SK-N-SH (cell line): ENCODE measurements around the gene SCN8A. TPM values are rescaled to one million over a fixed set of nuclear protein-coding genes. Genes with fewer than 3 reads are reported as not detected.

Source experiments
- CTCF ChIA-PET: fragments of 300-600, 350-600 bp; formaldehyde crosslinking; extraction: SDS; loops from one replicate; lab custom pipeline; 2021; lab: Yijun Ruan, JAX
- POLR2A ChIA-PET: fragments of 350-600 bp; sonication (Branson Sonifier 250); formaldehyde crosslinking; extraction: SDS; loops from one replicate; lab custom pipeline; 2020; ENCODE audit warnings: antibody characterized with exemption, inconsistent platforms; lab: Yijun Ruan, JAX
- DNase-seq: peaks from one replicate; pipeline ENCODE4 v3.0.0; 2012
- H2AFZ ChIP-seq: fragments of 200-600 bp; sonication (generic); 2 replicates; pipeline ENCODE4 v1.8.1; 2016; ENCODE audit warnings: antibody characterized with exemption, mild to moderate bottlenecking, low read depth
- H3F3A ChIP-seq: fragments of 200-600 bp; sonication (generic); replicated peaks from 2 replicates; pipeline ENCODE3; 2016; ENCODE audit warnings: antibody characterized with exemption, mild to moderate bottlenecking; ENCODE audit not compliant: insufficient read depth
- H3K27ac ChIP-seq, 2 experiments: fragments of 200-500 bp in 1 of 2; fragments of 200-600 bp in 1 of 2; sonication (Bioruptor generic) in 1 of 2; sonication (generic), shearing (Covaris generic) in 1 of 2; 2 replicates each; pipeline versions ENCODE4 v1.5.1 to v1.6.1; 2014 to 2016; ENCODE audit warnings: low read depth in 2 of 2, inconsistent platforms in 1 of 2, low read length in 1 of 2, mild to moderate bottlenecking in 1 of 2, mixed read lengths in 1 of 2
- H3K27me3 ChIP-seq: fragments of 200-600 bp; sonication (generic), shearing (Covaris generic); 2 replicates; pipeline ENCODE4 v1.6.1; 2016; ENCODE audit warnings: mixed run types; ENCODE audit not compliant: insufficient read depth
- H3K36me3 ChIP-seq, 2 experiments: fragments of 200-500 bp in 1 of 2; fragments of 200-600 bp in 1 of 2; sonication (Bioruptor generic) in 1 of 2; sonication (generic) in 1 of 2; replicated peaks in 1 of 2; 2 replicates each; pipeline versions ENCODE3 to v1.5.1; 2014 to 2016; ENCODE audit warnings: low read length in 1 of 2, mild to moderate bottlenecking in 1 of 2; ENCODE audit not compliant: insufficient read depth in 2 of 2, control insufficient read depth in 1 of 2
- H3K4me1 ChIP-seq, 2 experiments: fragments of 200-500 bp in 1 of 2; fragments of 200-600 bp in 1 of 2; sonication (Bioruptor generic) in 1 of 2; sonication (generic), shearing (Covaris generic) in 1 of 2; 2 replicates each; pipeline versions ENCODE4 v1.5.1 to v1.6.1; 2014 to 2016; ENCODE audit warnings: low read depth in 1 of 2, low read length in 1 of 2, mixed run types in 1 of 2; ENCODE audit not compliant: insufficient read depth in 2 of 2, control insufficient read depth in 1 of 2
- H3K4me2 ChIP-seq: fragments of 200-600 bp; sonication (generic), shearing (Covaris generic); 2 replicates; pipeline ENCODE4 v1.6.1; 2017; ENCODE audit warnings: mixed run types
- H3K4me3 ChIP-seq, 2 experiments: fragments of 200-500 bp in 1 of 2; fragments of 200-600 bp in 1 of 2; sonication (Bioruptor generic) in 1 of 2; sonication (generic), shearing (Covaris generic) in 1 of 2; 2 replicates each; pipeline versions ENCODE4 v1.5.1 to v1.8.1; 2014 to 2016; ENCODE audit warnings: low read depth in 2 of 2, inconsistent platforms in 1 of 2, low read length in 1 of 2, mild to moderate bottlenecking in 1 of 2, mixed read lengths in 1 of 2, moderate library complexity in 1 of 2
- H3K79me2 ChIP-seq: fragments of 200-600 bp; sonication (generic); 2 replicates; pipeline ENCODE4 v1.8.1; 2017; ENCODE audit warnings: mild to moderate bottlenecking; ENCODE audit not compliant: insufficient read depth
- H3K9ac ChIP-seq: fragments of 200-600 bp; sonication (generic); 2 replicates; pipeline ENCODE4 v1.6.1; 2017; ENCODE audit warnings: mixed run types
- H3K9me2 ChIP-seq: fragments of 200-600 bp; sonication (generic); 2 replicates; pipeline ENCODE4 v1.6.1; 2017; ENCODE audit warnings: mixed run types
- H3K9me3 ChIP-seq: fragments of 200-600 bp; sonication (generic); 2 replicates; pipeline ENCODE4 v1.6.1; 2017; ENCODE audit warnings: mixed run types, mild to moderate bottlenecking, moderate library complexity
- H4K20me1 ChIP-seq: fragments of 200-600 bp; sonication (generic); 2 replicates; pipeline ENCODE4 v1.6.1; 2017; ENCODE audit warnings: mild to moderate bottlenecking, mixed run types; ENCODE audit not compliant: insufficient read depth
- EP300 ChIP-seq, 2 experiments: IDR thresholded peaks; 2 replicates each; pipeline versions ENCODE4 v1.4.0 to v1.6.1; 2012; ENCODE audit warnings: borderline replicate concordance in 1 of 2, low read depth in 1 of 2, low read length in 1 of 2
- EZH2phosphoT487 ChIP-seq: fragments of 200-600 bp; sonication (generic); IDR thresholded peaks from 2 replicates; pipeline ENCODE4 v1.6.1; 2017; ENCODE audit warnings: low read depth, mixed run types, mild to moderate bottlenecking, antibody characterized with exemption, moderate library complexity, borderline replicate concordance
- FOXM1 ChIP-seq: IDR thresholded peaks from 2 replicates; pipeline ENCODE4 v1.4.0; 2012; ENCODE audit warnings: low read depth, mild to moderate bottlenecking
- GATA2 ChIP-seq: sonication (generic); formaldehyde crosslinking; IDR thresholded peaks from 2 replicates; pipeline ENCODE4 v1.5.0; 2020; ENCODE audit warnings: mild to moderate bottlenecking, missing genetic modification reagents
- JUND ChIP-seq: IDR thresholded peaks from 2 replicates; pipeline ENCODE4 v1.4.0; 2012
- MEF2A ChIP-seq: IDR thresholded peaks from 2 replicates; pipeline ENCODE4 v1.4.0; 2012; ENCODE audit warnings: low read depth, borderline replicate concordance
- MXI1 ChIP-seq: IDR thresholded peaks from 2 replicates; pipeline ENCODE4 v1.6.1; 2012; ENCODE audit warnings: mild to moderate bottlenecking, low read depth, low read length, improper control_type of control experiment
- NRF1 ChIP-seq: IDR thresholded peaks from 2 replicates; pipeline ENCODE4 v1.6.1; 2012; ENCODE audit warnings: low read depth, mild to moderate bottlenecking, low read length
- POLR2AphosphoS5 ChIP-seq: IDR thresholded peaks from 2 replicates; pipeline ENCODE4 v1.6.1; 2012; ENCODE audit warnings: low read depth, low read length
- RCOR1 ChIP-seq: fragments of 150-350 bp; IDR thresholded peaks from 2 replicates; pipeline ENCODE4 v1.6.1; 2017; ENCODE audit warnings: antibody characterized with exemption, low read length
- SIN3A ChIP-seq: IDR thresholded peaks from 2 replicates; pipeline ENCODE4 v1.6.1; 2012; ENCODE audit warnings: low read depth, mild to moderate bottlenecking, low read length, moderate library complexity, borderline replicate concordance
- TCF12 ChIP-seq: IDR thresholded peaks from 2 replicates; pipeline ENCODE4 v1.4.0; 2012
- TEAD4 ChIP-seq: IDR thresholded peaks from 2 replicates; pipeline ENCODE4 v1.4.0; 2012; ENCODE audit warnings: mild to moderate bottlenecking, borderline replicate concordance; ENCODE audit not compliant: insufficient read depth
- WGBS: methylation state at CpG from one replicate; pipeline ENCODE4 v1.1.6; 2017; ENCODE audit warnings: low lambda C conversion rate; 5-methylcytosine and 5-hydroxymethylcytosine counted together
- polyA plus RNA-seq, 3 experiments: library from polyadenylated mRNA; depleted of rRNA; stranded (reverse); fragments of >200 nt; gene quantifications; 2 replicates each; pipeline ENCODE4 v1.2.3, GENCODE V29; 2012
- TF ChIP-seq, protein P1 (sequence below): fragments of 200-600 bp; sonication (generic); IDR thresholded peaks from 2 replicates; pipeline ENCODE4 v1.6.1; 2017; ENCODE audit warnings: antibody characterized with exemption, mild to moderate bottlenecking, moderate library complexity
- TF ChIP-seq, protein P2 (sequence below): IDR thresholded peaks from 2 replicates; pipeline ENCODE4 v1.6.1; 2012; ENCODE audit warnings: mild to moderate bottlenecking, low read depth, low read length, moderate library complexity
- TF ChIP-seq, protein P3 (sequence below): fragments of 150-350 bp; IDR thresholded peaks from 2 replicates; pipeline ENCODE4 v1.6.1; 2016; ENCODE audit warnings: mild to moderate bottlenecking, low read depth, low read length

The SCN8A gene
- polyA plus RNA-seq, 1 of the 3 experiments (the other 2 are of a cell fraction) = 7.1 TPM

DNA sequence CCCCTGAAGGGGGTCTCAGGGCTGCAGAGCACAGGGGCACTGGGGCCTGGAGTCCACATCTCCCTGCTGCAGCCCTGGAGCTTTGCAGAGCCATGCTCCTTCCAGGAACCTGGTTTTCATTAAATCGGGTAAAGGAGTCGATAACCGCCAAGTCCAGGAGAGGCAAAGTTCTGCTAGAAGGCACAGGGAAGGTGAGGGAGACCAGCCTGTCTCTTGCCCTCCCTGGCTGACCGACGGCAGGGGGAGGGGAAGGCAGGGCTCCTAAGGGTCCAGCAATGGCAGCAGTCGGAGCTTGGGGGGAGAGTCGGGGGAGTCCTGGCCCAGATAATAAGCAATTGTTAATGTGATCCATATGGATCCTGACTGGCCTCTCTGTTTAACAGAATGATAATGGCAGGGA lies 254.4 kb downstream of the SCN8A start:
- H4K20me1 ChIP-seq = no peaks in the 10 kb centered on the region
- H3F3A ChIP-seq = no peaks in the 10 kb centered on the region
- no peaks in the 10 kb centered on the region for H3K36me3 ChIP-seq
- no peak overlapping the region for H3K4me3 ChIP-seq
- ChIA-PET CTCF (interaction anchor here (0.5 to 3.5 kb wide), 11 partner anchors 8 to 424 kb away, joined by 3 to 16 read pairs (median 4); no protein-coding TSS in a partner anchor), POLR2A (interaction anchor here (0.6 to 1.2 kb wide), 2 partner anchors 19 to 22 kb away, joined by 3 to 4 read pairs; no protein-coding TSS in a partner anchor)
- peaks cover 15% of the 10 kb centered on the region; the same call in 1 of the 2 replicates for H3K27me3 ChIP-seq
- TF ChIP-seq EZH2phosphoT487 (no peak), GATA2 (CRISPR knock-in tag) (peak; percentile 40; the same call in 1 of the 2 replicates), MXI1 (no peak), POLR2AphosphoS5 (no peak), TCF12 (peak; percentile 18; the same call in 1 of the 2 replicates), RCOR1 (peak; percentile 26; the same call in 1 of the 2 replicates), EP300 (IDR thresholded peaks at IDR 0.05; ENCODE audit: borderline replicate concordance in 1 of 2, low read depth in 1 of 2, low read length in 1 of 2) (peak in 1 of 2 experiments; percentile 67; a peak in 1 of 4 replicates)
- TF ChIP-seq, protein P1, sequence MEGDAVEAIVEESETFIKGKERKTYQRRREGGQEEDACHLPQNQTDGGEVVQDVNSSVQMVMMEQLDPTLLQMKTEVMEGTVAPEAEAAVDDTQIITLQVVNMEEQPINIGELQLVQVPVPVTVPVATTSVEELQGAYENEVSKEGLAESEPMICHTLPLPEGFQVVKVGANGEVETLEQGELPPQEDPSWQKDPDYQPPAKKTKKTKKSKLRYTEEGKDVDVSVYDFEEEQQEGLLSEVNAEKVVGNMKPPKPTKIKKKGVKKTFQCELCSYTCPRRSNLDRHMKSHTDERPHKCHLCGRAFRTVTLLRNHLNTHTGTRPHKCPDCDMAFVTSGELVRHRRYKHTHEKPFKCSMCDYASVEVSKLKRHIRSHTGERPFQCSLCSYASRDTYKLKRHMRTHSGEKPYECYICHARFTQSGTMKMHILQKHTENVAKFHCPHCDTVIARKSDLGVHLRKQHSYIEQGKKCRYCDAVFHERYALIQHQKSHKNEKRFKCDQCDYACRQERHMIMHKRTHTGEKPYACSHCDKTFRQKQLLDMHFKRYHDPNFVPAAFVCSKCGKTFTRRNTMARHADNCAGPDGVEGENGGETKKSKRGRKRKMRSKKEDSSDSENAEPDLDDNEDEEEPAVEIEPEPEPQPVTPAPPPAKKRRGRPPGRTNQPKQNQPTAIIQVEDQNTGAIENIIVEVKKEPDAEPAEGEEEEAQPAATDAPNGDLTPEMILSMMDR = no peak
- WGBS = 41% methylated on average over 7 of the region's 7 CpGs
- no peak overlapping the region for H3K9ac ChIP-seq
- no peak overlapping the region for H3K4me2 ChIP-seq
- H2AFZ ChIP-seq = no peak overlapping the region
- peak; percentile 73 for DNase-seq
- H3K27ac ChIP-seq = peak overlapping the region in 1 of 2 experiments; percentile 90; a peak in 2 of 4 replicates
- peaks cover 0 to 49% of the 10 kb centered on the region in 2 experiments; a peak in 2 of 4 replicates for H3K4me1 ChIP-seq
- no peaks in the 10 kb centered on the region for H3K9me2 ChIP-seq
- no peaks in the 10 kb centered on the region for H3K9me3 ChIP-seq
- no peaks in the 10 kb centered on the region for H3K79me2 ChIP-seq

DNA sequence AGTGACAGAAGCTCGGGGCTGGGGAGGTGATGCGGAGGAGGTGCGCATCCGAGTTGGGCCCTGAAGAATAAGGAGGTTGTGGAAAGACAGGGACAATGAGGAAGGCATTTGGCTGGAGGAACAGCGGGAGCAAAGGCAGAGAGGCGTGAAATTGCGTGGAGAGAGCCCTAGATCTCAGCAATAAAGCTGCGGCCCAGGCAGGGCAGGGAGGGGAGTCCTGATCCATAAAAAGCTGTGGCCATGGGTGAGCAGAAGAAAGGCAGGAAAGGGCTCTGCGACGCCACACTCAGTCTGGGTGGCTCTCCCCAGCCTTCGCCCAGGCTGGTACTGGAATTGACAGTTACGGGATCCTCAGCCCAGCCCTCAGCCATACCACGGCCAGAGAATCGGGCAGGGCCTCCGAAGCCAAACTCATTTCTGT lies 255.2 kb downstream of the SCN8A start:
- Histone ChIP-seq H3K27ac (peak overlapping the region in 1 of 2 experiments; percentile 90; a peak in 2 of 4 replicates), H3K4me3 (no peak overlapping the region; a peak in 1 of 4 replicates), H3K9me2 (no peaks in the 10 kb centered on the region), H4K20me1 (no peaks in the 10 kb centered on the region), H3K9ac (no peak overlapping the region), H3K4me2 (peak overlapping the region; percentile 76), H3K79me2 (no peaks in the 10 kb centered on the region), H3K9me3 (no peaks in the 10 kb centered on the region), H2AFZ (no peak overlapping the region), H3K27me3 (peaks cover 15% of the 10 kb centered on the region; the same call in 1 of the 2 replicates), H3F3A (no peaks in the 10 kb centered on the region), H3K4me1 (peaks cover 0 to 50% of the 10 kb centered on the region in 2 experiments; a peak in 2 of 4 replicates), H3K36me3 (no peaks in the 10 kb centered on the region)
- TF ChIP-seq, protein P2, sequence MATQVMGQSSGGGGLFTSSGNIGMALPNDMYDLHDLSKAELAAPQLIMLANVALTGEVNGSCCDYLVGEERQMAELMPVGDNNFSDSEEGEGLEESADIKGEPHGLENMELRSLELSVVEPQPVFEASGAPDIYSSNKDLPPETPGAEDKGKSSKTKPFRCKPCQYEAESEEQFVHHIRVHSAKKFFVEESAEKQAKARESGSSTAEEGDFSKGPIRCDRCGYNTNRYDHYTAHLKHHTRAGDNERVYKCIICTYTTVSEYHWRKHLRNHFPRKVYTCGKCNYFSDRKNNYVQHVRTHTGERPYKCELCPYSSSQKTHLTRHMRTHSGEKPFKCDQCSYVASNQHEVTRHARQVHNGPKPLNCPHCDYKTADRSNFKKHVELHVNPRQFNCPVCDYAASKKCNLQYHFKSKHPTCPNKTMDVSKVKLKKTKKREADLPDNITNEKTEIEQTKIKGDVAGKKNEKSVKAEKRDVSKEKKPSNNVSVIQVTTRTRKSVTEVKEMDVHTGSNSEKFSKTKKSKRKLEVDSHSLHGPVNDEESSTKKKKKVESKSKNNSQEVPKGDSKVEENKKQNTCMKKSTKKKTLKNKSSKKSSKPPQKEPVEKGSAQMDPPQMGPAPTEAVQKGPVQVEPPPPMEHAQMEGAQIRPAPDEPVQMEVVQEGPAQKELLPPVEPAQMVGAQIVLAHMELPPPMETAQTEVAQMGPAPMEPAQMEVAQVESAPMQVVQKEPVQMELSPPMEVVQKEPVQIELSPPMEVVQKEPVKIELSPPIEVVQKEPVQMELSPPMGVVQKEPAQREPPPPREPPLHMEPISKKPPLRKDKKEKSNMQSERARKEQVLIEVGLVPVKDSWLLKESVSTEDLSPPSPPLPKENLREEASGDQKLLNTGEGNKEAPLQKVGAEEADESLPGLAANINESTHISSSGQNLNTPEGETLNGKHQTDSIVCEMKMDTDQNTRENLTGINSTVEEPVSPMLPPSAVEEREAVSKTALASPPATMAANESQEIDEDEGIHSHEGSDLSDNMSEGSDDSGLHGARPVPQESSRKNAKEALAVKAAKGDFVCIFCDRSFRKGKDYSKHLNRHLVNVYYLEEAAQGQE = no peak
- no peak for TF ChIP-seq JUND
- TF ChIP-seq SIN3A = no peak
- no peak for TF ChIP-seq RCOR1
- no peak for TF ChIP-seq FOXM1
- no peak for TF ChIP-seq EP300 (IDR thresholded peaks at IDR 0.05; ENCODE audit: borderline replicate concordance in 1 of 2, low read depth in 1 of 2, low read length in 1 of 2)
- no peak for TF ChIP-seq MEF2A
- TF ChIP-seq NRF1 = no peak
- TF ChIP-seq MXI1 = no peak
- TF ChIP-seq TEAD4 = no peak
- TF ChIP-seq, protein P3, sequence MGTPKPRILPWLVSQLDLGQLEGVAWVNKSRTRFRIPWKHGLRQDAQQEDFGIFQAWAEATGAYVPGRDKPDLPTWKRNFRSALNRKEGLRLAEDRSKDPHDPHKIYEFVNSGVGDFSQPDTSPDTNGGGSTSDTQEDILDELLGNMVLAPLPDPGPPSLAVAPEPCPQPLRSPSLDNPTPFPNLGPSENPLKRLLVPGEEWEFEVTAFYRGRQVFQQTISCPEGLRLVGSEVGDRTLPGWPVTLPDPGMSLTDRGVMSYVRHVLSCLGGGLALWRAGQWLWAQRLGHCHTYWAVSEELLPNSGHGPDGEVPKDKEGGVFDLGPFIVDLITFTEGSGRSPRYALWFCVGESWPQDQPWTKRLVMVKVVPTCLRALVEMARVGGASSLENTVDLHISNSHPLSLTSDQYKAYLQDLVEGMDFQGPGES = no peak
- no peak for TF ChIP-seq POLR2AphosphoS5
- DNase-seq = no peak
- POLR2A ChIA-PET = no interaction called here
- WGBS = 94% methylated on average over 13 of the region's 15 CpGs
- CTCF ChIA-PET = interaction anchor here (0.9 to 3.5 kb wide), 9 partner anchors 9 to 425 kb away, joined by 3 to 16 read pairs (median 5); no protein-coding TSS in a partner anchor
